HepG2 (cell line): ENCODE data around the gene OCSTAMP. TPM values are rescaled to one million over a fixed set of nuclear protein-coding genes. Genes with fewer than 3 reads are reported as not detected.

Source experiments
- TEAD3 ChIP-seq: optimal IDR thresholded peaks from 2 replicates; pipeline ENCODE3; 2016; ENCODE audit warnings: borderline replicate concordance
- ZNF337 ChIP-seq: sonication (generic); formaldehyde crosslinking; IDR thresholded peaks from 2 replicates; pipeline ENCODE4 v1.5.1; 2020; ENCODE audit warnings: missing genetic modification reagents, low read depth, mild to moderate bottlenecking, borderline replicate concordance
- ZNF883 ChIP-seq: sonication (generic); formaldehyde crosslinking; IDR thresholded peaks from 2 replicates; pipeline ENCODE4 v1.5.1; 2020; ENCODE audit warnings: mild to moderate bottlenecking, missing genetic modification reagents; ENCODE audit errors: not compliant biosample characterization
- polyA plus RNA-seq, 8 experiments: library from polyadenylated mRNA; depleted of rRNA in 3 of 8; stranded (reverse) in 7 of 8; unstranded in 1 of 8; fragments of >200 nt; fragmentation: Illumina TruSeq in 4 of 8; extraction: Trizol in 4 of 8; gene quantifications; 2 replicates each; pipeline versions ENCODE4 v1.2.1 to v1.2.3, GENCODE V29; 2011 to 2016; ENCODE audit warnings: low read depth in 4 of 8, missing spikeins in 1 of 8, mixed read lengths in 1 of 8; ENCODE audit not compliant: insufficient read depth in 1 of 8
- total RNA-seq, 5 experiments: library from RNA; depleted of rRNA; stranded (reverse); fragments of >200 nt; fragmentation: Illumina TruSeq; extraction: Trizol; gene quantifications; 2 replicates each; pipeline ENCODE4 v1.2.3, GENCODE V29; 2016; ENCODE audit warnings: low read depth in 1 of 5
- TF ChIP-seq, protein P1 (sequence below): sonication (generic); formaldehyde crosslinking; IDR thresholded peaks from 2 replicates; pipeline ENCODE4 v1.5.0; 2020; ENCODE audit warnings: mild to moderate bottlenecking, missing genetic modification reagents, moderate library complexity
- TF ChIP-seq, protein P2 (sequence below): sonication (generic); formaldehyde crosslinking; IDR thresholded peaks from 2 replicates; pipeline ENCODE4 v1.4.0; 2020; ENCODE audit warnings: missing genetic modification reagents, borderline replicate concordance
- TF ChIP-seq, protein P3 (sequence below), 2 experiments: sonication (generic) in 1 of 2; formaldehyde crosslinking in 1 of 2; IDR thresholded peaks; 2 replicates each; pipeline versions ENCODE4 v1.6.1 to v1.9.0; 2014 to 2022; ENCODE audit warnings: antibody characterized with exemption in 1 of 2, borderline replicate concordance in 1 of 2, inconsistent platforms in 1 of 2, low read depth in 1 of 2, missing genetic modification reagents in 1 of 2
- TF ChIP-seq, protein P4 (sequence below): sonication (generic); formaldehyde crosslinking; conservative IDR thresholded peaks from 2 replicates; pipeline ENCODE4 v1.8.0; 2022; ENCODE audit warnings: low read depth, missing genetic modification reagents
- TF ChIP-seq, protein P5 (sequence below): sonication (generic); formaldehyde crosslinking; IDR thresholded peaks from 2 replicates; pipeline ENCODE4 v1.4.0; 2020; ENCODE audit warnings: missing genetic modification reagents, borderline replicate concordance

The OCSTAMP gene
- total and polyA plus RNA-seq, 2 of the 13 experiments (the other 11 are each of a cell fraction or from before 2014, with no cell fraction given), result not detected

DNA sequence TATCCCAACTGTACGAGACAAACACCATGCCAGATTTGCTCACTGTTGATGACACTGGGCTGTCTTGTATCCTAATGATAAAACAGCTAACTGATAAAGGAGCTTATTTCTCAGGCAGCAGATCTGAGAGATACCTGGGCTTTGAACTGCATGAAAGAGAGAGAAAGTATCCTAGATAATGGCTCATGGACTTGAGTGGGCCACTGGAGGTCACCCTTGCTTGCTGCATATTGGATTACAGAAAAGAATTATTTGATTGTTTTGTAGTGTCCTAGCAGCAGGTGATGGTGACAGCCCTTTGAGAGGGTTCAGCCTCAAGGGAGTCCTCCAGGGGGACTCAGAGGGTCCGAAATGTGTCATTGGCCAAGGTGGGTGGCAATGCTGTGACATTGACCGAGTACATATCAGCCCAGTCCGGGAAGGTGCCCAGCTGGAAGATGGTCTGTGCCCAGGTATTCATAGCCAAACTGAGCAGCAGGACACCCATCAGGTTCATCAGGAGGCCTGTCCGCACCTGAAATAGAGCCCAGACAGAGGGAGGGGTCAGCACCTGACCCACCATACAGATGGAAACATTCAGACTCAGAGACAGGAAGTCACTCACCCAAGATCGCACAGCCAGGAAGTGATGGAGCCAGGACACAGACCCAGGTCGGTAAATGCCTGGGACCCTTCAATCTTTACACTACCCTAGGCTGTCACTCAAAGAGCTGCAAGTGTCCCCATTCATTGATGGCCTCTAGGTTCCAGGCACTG, 9.4 kb upstream of the OCSTAMP start (continued):
- TF ChIP-seq, protein P1, sequence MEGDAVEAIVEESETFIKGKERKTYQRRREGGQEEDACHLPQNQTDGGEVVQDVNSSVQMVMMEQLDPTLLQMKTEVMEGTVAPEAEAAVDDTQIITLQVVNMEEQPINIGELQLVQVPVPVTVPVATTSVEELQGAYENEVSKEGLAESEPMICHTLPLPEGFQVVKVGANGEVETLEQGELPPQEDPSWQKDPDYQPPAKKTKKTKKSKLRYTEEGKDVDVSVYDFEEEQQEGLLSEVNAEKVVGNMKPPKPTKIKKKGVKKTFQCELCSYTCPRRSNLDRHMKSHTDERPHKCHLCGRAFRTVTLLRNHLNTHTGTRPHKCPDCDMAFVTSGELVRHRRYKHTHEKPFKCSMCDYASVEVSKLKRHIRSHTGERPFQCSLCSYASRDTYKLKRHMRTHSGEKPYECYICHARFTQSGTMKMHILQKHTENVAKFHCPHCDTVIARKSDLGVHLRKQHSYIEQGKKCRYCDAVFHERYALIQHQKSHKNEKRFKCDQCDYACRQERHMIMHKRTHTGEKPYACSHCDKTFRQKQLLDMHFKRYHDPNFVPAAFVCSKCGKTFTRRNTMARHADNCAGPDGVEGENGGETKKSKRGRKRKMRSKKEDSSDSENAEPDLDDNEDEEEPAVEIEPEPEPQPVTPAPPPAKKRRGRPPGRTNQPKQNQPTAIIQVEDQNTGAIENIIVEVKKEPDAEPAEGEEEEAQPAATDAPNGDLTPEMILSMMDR (CRISPR knock-in tag), result peak; percentile 85
- peak; percentile 40 for TF ChIP-seq TEAD3 (CRISPR knock-in tag)
- TF ChIP-seq, protein P2, sequence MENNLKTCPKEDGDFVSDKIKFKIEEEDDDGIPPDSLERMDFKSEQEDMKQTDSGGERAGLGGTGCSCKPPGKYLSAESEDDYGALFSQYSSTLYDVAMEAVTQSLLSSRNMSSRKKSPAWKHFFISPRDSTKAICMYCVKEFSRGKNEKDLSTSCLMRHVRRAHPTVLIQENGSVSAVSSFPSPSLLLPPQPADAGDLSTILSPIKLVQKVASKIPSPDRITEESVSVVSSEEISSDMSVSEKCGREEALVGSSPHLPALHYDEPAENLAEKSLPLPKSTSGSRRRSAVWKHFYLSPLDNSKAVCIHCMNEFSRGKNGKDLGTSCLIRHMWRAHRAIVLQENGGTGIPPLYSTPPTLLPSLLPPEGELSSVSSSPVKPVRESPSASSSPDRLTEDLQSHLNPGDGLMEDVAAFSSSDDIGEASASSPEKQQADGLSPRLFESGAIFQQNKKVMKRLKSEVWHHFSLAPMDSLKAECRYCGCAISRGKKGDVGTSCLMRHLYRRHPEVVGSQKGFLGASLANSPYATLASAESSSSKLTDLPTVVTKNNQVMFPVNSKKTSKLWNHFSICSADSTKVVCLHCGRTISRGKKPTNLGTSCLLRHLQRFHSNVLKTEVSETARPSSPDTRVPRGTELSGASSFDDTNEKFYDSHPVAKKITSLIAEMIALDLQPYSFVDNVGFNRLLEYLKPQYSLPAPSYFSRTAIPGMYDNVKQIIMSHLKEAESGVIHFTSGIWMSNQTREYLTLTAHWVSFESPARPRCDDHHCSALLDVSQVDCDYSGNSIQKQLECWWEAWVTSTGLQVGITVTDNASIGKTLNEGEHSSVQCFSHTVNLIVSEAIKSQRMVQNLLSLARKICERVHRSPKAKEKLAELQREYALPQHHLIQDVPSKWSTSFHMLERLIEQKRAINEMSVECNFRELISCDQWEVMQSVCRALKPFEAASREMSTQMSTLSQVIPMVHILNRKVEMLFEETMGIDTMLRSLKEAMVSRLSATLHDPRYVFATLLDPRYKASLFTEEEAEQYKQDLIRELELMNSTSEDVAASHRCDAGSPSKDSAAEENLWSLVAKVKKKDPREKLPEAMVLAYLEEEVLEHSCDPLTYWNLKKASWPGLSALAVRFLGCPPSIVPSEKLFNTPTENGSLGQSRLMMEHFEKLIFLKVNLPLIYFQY (CRISPR knock-in tag), result no peak
- TF ChIP-seq, protein P3, sequence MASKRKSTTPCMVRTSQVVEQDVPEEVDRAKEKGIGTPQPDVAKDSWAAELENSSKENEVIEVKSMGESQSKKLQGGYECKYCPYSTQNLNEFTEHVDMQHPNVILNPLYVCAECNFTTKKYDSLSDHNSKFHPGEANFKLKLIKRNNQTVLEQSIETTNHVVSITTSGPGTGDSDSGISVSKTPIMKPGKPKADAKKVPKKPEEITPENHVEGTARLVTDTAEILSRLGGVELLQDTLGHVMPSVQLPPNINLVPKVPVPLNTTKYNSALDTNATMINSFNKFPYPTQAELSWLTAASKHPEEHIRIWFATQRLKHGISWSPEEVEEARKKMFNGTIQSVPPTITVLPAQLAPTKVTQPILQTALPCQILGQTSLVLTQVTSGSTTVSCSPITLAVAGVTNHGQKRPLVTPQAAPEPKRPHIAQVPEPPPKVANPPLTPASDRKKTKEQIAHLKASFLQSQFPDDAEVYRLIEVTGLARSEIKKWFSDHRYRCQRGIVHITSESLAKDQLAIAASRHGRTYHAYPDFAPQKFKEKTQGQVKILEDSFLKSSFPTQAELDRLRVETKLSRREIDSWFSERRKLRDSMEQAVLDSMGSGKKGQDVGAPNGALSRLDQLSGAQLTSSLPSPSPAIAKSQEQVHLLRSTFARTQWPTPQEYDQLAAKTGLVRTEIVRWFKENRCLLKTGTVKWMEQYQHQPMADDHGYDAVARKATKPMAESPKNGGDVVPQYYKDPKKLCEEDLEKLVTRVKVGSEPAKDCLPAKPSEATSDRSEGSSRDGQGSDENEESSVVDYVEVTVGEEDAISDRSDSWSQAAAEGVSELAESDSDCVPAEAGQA (IDR thresholded peaks at IDR 0.05; ENCODE audit: low read depth), result no peak
- TF ChIP-seq, protein P3 (CRISPR knock-in tag; IDR thresholded peaks at IDR 0.05; ENCODE audit: borderline replicate concordance), result no peak
- TF ChIP-seq ZNF337 (CRISPR knock-in tag), result no peak
- TF ChIP-seq, protein P4, sequence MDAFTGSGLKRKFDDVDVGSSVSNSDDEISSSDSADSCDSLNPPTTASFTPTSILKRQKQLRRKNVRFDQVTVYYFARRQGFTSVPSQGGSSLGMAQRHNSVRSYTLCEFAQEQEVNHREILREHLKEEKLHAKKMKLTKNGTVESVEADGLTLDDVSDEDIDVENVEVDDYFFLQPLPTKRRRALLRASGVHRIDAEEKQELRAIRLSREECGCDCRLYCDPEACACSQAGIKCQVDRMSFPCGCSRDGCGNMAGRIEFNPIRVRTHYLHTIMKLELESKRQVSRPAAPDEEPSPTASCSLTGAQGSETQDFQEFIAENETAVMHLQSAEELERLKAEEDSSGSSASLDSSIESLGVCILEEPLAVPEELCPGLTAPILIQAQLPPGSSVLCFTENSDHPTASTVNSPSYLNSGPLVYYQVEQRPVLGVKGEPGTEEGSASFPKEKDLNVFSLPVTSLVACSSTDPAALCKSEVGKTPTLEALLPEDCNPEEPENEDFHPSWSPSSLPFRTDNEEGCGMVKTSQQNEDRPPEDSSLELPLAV (CRISPR knock-in tag), result no peak
- TF ChIP-seq, protein P5, sequence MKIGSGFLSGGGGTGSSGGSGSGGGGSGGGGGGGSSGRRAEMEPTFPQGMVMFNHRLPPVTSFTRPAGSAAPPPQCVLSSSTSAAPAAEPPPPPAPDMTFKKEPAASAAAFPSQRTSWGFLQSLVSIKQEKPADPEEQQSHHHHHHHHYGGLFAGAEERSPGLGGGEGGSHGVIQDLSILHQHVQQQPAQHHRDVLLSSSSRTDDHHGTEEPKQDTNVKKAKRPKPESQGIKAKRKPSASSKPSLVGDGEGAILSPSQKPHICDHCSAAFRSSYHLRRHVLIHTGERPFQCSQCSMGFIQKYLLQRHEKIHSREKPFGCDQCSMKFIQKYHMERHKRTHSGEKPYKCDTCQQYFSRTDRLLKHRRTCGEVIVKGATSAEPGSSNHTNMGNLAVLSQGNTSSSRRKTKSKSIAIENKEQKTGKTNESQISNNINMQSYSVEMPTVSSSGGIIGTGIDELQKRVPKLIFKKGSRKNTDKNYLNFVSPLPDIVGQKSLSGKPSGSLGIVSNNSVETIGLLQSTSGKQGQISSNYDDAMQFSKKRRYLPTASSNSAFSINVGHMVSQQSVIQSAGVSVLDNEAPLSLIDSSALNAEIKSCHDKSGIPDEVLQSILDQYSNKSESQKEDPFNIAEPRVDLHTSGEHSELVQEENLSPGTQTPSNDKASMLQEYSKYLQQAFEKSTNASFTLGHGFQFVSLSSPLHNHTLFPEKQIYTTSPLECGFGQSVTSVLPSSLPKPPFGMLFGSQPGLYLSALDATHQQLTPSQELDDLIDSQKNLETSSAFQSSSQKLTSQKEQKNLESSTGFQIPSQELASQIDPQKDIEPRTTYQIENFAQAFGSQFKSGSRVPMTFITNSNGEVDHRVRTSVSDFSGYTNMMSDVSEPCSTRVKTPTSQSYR (CRISPR knock-in tag), result no peak
- TF ChIP-seq ZNF883 (CRISPR knock-in tag), result no peak
